Natural killer cell treated with Interleukin-12 subunit alpha and Interleukin-12 subunit beta and Interleukin-15 and Interleukin-18, amount 100 ng/mL, for 72 hours (primary cell): ENCODE results near the gene RAMP1. TPM values are rescaled to one million over a fixed set of nuclear protein-coding genes. Genes with fewer than 3 reads are reported as not detected.
"Not testable (repeated sequence)": the region's sequence is repeated elsewhere in the genome, so short reads cannot be mapped to it uniquely, and the experiment has no call there.

Experiments
- ATAC-seq, 2 donors: fragments of 150-1000 bp; cut with Tn5 transposase in 1 of 2; sonication (Bioruptor Pico), chemical (Tn5 transposase) in 1 of 2; 2 replicates each; pipeline ENCODE4 v1.10.0; 2021
- DNase-seq: peaks from one replicate; pipeline ENCODE4 v3.0.0; 2022; ENCODE audit warnings: low spot score
- H3K27ac Mint-ChIP-seq, 2 donors: 1 replicate in 1 of 2; 2 replicates in 1 of 2; pipeline ENCODE4 v1.8.0; 2022; ENCODE audit warnings: mixed read lengths in 2 of 2, mild to moderate bottlenecking in 1 of 2, moderate library complexity in 1 of 2
- H3K27me3 Mint-ChIP-seq, 2 donors: 1 replicate in 1 of 2; 2 replicates in 1 of 2; pipeline ENCODE4 v1.8.0; 2022; ENCODE audit warnings: mixed read lengths in 2 of 2
- H3K36me3 Mint-ChIP-seq: one replicate; pipeline ENCODE4 v1.8.0; 2022; ENCODE audit warnings: mixed read lengths
- H3K4me1 Mint-ChIP-seq, 2 donors: 1 replicate in 1 of 2; 2 replicates in 1 of 2; pipeline ENCODE4 v1.8.0; 2022; ENCODE audit warnings: low read depth in 2 of 2, mixed read lengths in 2 of 2, mild to moderate bottlenecking in 1 of 2
- H3K4me3 Mint-ChIP-seq: one replicate; pipeline ENCODE4 v1.8.0; 2022; ENCODE audit warnings: mixed read lengths
- H3K9me3 Mint-ChIP-seq: 2 replicates; pipeline ENCODE4 v1.8.0; 2022; ENCODE audit warnings: mixed read lengths
- total RNA-seq, 2 donors: library from RNA; stranded (reverse); gene quantifications; one replicate each; pipeline ENCODE4 v1.2.3, GENCODE V29; 2022

The RAMP1 gene
- total RNA-seq: 1 to 10 TPM; 1.5 to 7.4 TPM

- no peaks in the 10 kb centered on the region for H3K36me3 Mint-ChIP-seq
- no peaks in the 10 kb centered on the region for H3K9me3 Mint-ChIP-seq
- ATAC-seq (peak; percentile 68 to 72), DNase-seq (no peak)
- peaks cover 7 to 10% of the 10 kb centered on the region in 2 donors for H3K27me3 Mint-ChIP-seq
- peak within 1 kb of the TSS; percentile 67 for H3K4me3 Mint-ChIP-seq
- H3K4me1 Mint-ChIP-seq: peaks cover 15 to 18% of the 10 kb centered on the region in 2 donors
- peak within 1 kb of the TSS in 1 of 2 donors; percentile 68 for H3K27ac Mint-ChIP-seq
Measured at GRCh38 chr2:237859533-237860272, at the start of gene RAMP1. RAMP1 (plus strand) TSS chr2:237859623; CDS start chr2:237859676, 53 bp downstream.

GRCh38 chr2:237815637-237816036 lies 43.8 kb upstream of the RAMP1 start:
- no peaks in the 10 kb centered on the region for H3K9me3 Mint-ChIP-seq
- no peak overlapping the region for H3K27ac Mint-ChIP-seq
- H3K27me3 Mint-ChIP-seq: peaks cover 0 to 5% of the 10 kb centered on the region in 2 donors
- no peak overlapping the region for H3K4me3 Mint-ChIP-seq
- H3K36me3 Mint-ChIP-seq: no peaks in the 10 kb centered on the region
- ATAC-seq (peak in 1 of 2 donors; percentile 48), DNase-seq (no peak)
- H3K4me1 Mint-ChIP-seq: no peaks in the 10 kb centered on the region

GRCh38 chr2:237816531-237816930 lies 42.9 kb upstream of the RAMP1 start:
- no peak for ATAC-seq
- Mint-ChIP-seq H3K36me3 (no peaks in the 10 kb centered on the region), H3K27me3 (peaks cover 0 to 4% of the 10 kb centered on the region in 2 donors), H3K4me3 (no peak overlapping the region), H3K9me3 (no peaks in the 10 kb centered on the region), H3K27ac (no peak overlapping the region), H3K4me1 (no peaks in the 10 kb centered on the region)
- no peak for DNase-seq

- H3K27ac Mint-ChIP-seq: no peak overlapping the region
- no peak for DNase-seq
- H3K4me1 Mint-ChIP-seq: no peaks in the 10 kb centered on the region
- peak overlapping the region; percentile 22 for H3K4me3 Mint-ChIP-seq
- H3K27me3 Mint-ChIP-seq: peaks cover 0 to 3% of the 10 kb centered on the region in 2 donors
- peak in 1 of 2 donors; percentile 64 for ATAC-seq
- H3K36me3 Mint-ChIP-seq: no peaks in the 10 kb centered on the region
- H3K9me3 Mint-ChIP-seq: no peaks in the 10 kb centered on the region
Measured at GRCh38 chr2:237818066-237818473, 41.4 kb upstream of the RAMP1 start.

- ATAC-seq (no peak), DNase-seq (no peak)
- H3K36me3 Mint-ChIP-seq: no peaks in the 10 kb centered on the region
- H3K9me3 Mint-ChIP-seq: no peaks in the 10 kb centered on the region
- H3K4me1 Mint-ChIP-seq: no peaks in the 10 kb centered on the region
- peak overlapping the region in 1 of 2 donors; percentile 70 for H3K27ac Mint-ChIP-seq
- no peak overlapping the region for H3K4me3 Mint-ChIP-seq
- H3K27me3 Mint-ChIP-seq: peaks cover 0 to 2% of the 10 kb centered on the region in 2 donors
Measured at GRCh38 chr2:237819231-237819630, 40.2 kb upstream of the RAMP1 start.

- H3K4me3 Mint-ChIP-seq: no peak overlapping the region
- peaks cover 0 to 3% of the 10 kb centered on the region in 2 donors for H3K27me3 Mint-ChIP-seq
- no peaks in the 10 kb centered on the region for H3K4me1 Mint-ChIP-seq
- no peak overlapping the region for H3K27ac Mint-ChIP-seq
- ATAC-seq (no peak), DNase-seq (no peak)
- no peaks in the 10 kb centered on the region for H3K9me3 Mint-ChIP-seq
- no peaks in the 10 kb centered on the region for H3K36me3 Mint-ChIP-seq
Measured at GRCh38 chr2:237820421-237820820, 39.0 kb upstream of the RAMP1 start.

GRCh38 chr2:237823544-237823943 lies 35.9 kb upstream of the RAMP1 start:
- peaks cover 0 to 6% of the 10 kb centered on the region in 2 donors for H3K27me3 Mint-ChIP-seq
- H3K4me3 Mint-ChIP-seq: no peak overlapping the region
- DNase-seq (no peak), ATAC-seq (no peak)
- H3K9me3 Mint-ChIP-seq: no peaks in the 10 kb centered on the region
- no peaks in the 10 kb centered on the region for H3K36me3 Mint-ChIP-seq
- no peak overlapping the region for H3K27ac Mint-ChIP-seq
- H3K4me1 Mint-ChIP-seq: no peaks in the 10 kb centered on the region

- no peaks in the 10 kb centered on the region for H3K4me1 Mint-ChIP-seq
- no peak overlapping the region for H3K4me3 Mint-ChIP-seq
- no peak for DNase-seq
- peaks cover 0 to 5% of the 10 kb centered on the region in 2 donors for H3K27me3 Mint-ChIP-seq
- no peaks in the 10 kb centered on the region for H3K36me3 Mint-ChIP-seq
- no peak overlapping the region for H3K27ac Mint-ChIP-seq
- no peak for ATAC-seq
- no peaks in the 10 kb centered on the region for H3K9me3 Mint-ChIP-seq
Measured at GRCh38 chr2:237824085-237824484, 35.3 kb upstream of the RAMP1 start.

GRCh38 chr2:237827421-237827987 lies 31.9 kb upstream of the RAMP1 start:
- Mint-ChIP-seq H3K27ac (no peak overlapping the region), H3K9me3 (no peaks in the 10 kb centered on the region), H3K27me3 (peaks cover 0 to 3% of the 10 kb centered on the region in 2 donors), H3K4me3 (no peak overlapping the region), H3K4me1 (no peaks in the 10 kb centered on the region), H3K36me3 (no peaks in the 10 kb centered on the region)
- DNase-seq: no peak
- ATAC-seq: no peak

- DNase-seq: no peak
- H3K27me3 Mint-ChIP-seq: peaks cover 0 to 2% of the 10 kb centered on the region in 2 donors
Measured at GRCh38 chr2:237830522-237830921, 28.9 kb upstream of the RAMP1 start.

GRCh38 chr2:237833546-237833945 lies 25.9 kb upstream of the RAMP1 start:
- no peaks in the 10 kb centered on the region for H3K36me3 Mint-ChIP-seq
- no peaks in the 10 kb centered on the region for H3K27me3 Mint-ChIP-seq
- no peak for DNase-seq
- no peak for ATAC-seq
- H3K4me3 Mint-ChIP-seq: no peak overlapping the region
- H3K4me1 Mint-ChIP-seq: no peaks in the 10 kb centered on the region
- H3K9me3 Mint-ChIP-seq: no peaks in the 10 kb centered on the region
- no peak overlapping the region for H3K27ac Mint-ChIP-seq

More at GRCh38 chr2:237830522-237830921, 28.9 kb upstream of the RAMP1 start:
- H3K9me3 Mint-ChIP-seq: no peaks in the 10 kb centered on the region
- H3K4me1 Mint-ChIP-seq: no peaks in the 10 kb centered on the region
- H3K36me3 Mint-ChIP-seq: no peaks in the 10 kb centered on the region
- H3K27ac Mint-ChIP-seq: no peak overlapping the region
- no peak for ATAC-seq
- no peak overlapping the region for H3K4me3 Mint-ChIP-seq

GRCh38 chr2:237835372-237835771 lies 24.1 kb upstream of the RAMP1 start:
- no peaks in the 10 kb centered on the region for H3K36me3 Mint-ChIP-seq
- DNase-seq (no peak), ATAC-seq (no peak)
- no peak overlapping the region for H3K4me3 Mint-ChIP-seq
- no peak overlapping the region for H3K27ac Mint-ChIP-seq
- H3K4me1 Mint-ChIP-seq: no peaks in the 10 kb centered on the region
- H3K27me3 Mint-ChIP-seq: no peaks in the 10 kb centered on the region
- H3K9me3 Mint-ChIP-seq: no peaks in the 10 kb centered on the region

- no peak for ATAC-seq
- Mint-ChIP-seq H3K27me3 (no peaks in the 10 kb centered on the region), H3K36me3 (no peaks in the 10 kb centered on the region), H3K27ac (no peak overlapping the region), H3K9me3 (peaks cover 3% of the 10 kb centered on the region), H3K4me3 (no peak overlapping the region), H3K4me1 (no peaks in the 10 kb centered on the region)
- DNase-seq: no peak
Measured at GRCh38 chr2:237841051-237841450, 18.4 kb upstream of the RAMP1 start.

- H3K36me3 Mint-ChIP-seq, DNase-seq, H3K4me1 Mint-ChIP-seq, H3K4me3 Mint-ChIP-seq, H3K27ac Mint-ChIP-seq, H3K9me3 Mint-ChIP-seq, ATAC-seq: not testable (repeated sequence)
- peaks cover 0 to 14% of the 10 kb centered on the region in 2 donors for H3K27me3 Mint-ChIP-seq
Measured at GRCh38 chr2:237848940-237849339, 10.5 kb upstream of the RAMP1 start.
